ENCODE results near the gene CCDC88B.

- no peak for TF ChIP-seq CTCF (IDR thresholded peaks at IDR 0.05)
- TF ChIP-seq POLR2A (IDR thresholded peaks at IDR 0.05), result no peak
Measured at GRCh38 chr11:64388894-64389293, 48.9 kb downstream of the CCDC88B start.
